LNCaP clone FGC (cell line): ENCODE measurements around the gene SAFB2.

Experiments used
- DNase-seq: peaks from one replicate; pipeline ENCODE4 v3.0.0-alpha.2; 2011; ENCODE audit warnings: low read depth
- H3K4me3 ChIP-seq: 2 replicates; pipeline ENCODE4 v1.5.1; 2011; ENCODE audit warnings: mild to moderate bottlenecking, low read depth, low read length, control low read depth
- CTCF ChIP-seq: IDR thresholded peaks from 2 replicates; pipeline ENCODE4 v1.5.1; 2012; ENCODE audit warnings: mild to moderate bottlenecking; ENCODE audit not compliant: control insufficient read depth, insufficient read depth; ENCODE audit errors: extremely low read depth

Gene SAFB2

GRCh38 chr19:5563008-5563431 lies 59.6 kb downstream of the SAFB2 start:
- TF ChIP-seq CTCF: no peak
- DNase-seq: no peak
- no peak overlapping the region for H3K4me3 ChIP-seq

DNA sequence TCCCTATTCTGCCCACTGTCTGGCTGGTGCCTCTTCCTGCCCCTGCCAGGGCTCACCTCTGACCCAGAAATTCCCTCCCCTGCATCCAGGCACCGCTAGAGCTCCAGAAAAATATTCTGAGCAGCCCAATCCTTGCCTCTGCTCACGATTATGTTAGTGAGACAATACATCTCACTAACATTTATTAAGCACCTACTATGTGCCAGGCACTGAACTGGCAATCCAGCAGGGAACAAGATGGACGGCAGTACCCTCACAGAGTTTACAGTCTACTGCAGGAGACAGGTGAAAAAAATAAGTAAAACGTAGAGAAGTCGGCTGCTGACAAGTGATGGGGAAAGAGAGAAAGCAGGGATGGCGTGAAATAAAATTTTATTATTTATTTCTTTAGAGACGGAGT lies 60.3 kb downstream of the SAFB2 start:
- no peak overlapping the region for H3K4me3 ChIP-seq
- no peak for DNase-seq
- TF ChIP-seq CTCF: no peak

GRCh38 chr19:5561559-5561958 lies 61.0 kb downstream of the SAFB2 start:
- no peak overlapping the region for H3K4me3 ChIP-seq
- DNase-seq: no peak
- peak; percentile 24; the same call in 1 of the 2 replicates for TF ChIP-seq CTCF

- no peak for TF ChIP-seq CTCF
- no peak overlapping the region for H3K4me3 ChIP-seq
- no peak for DNase-seq
Observed at GRCh38 chr19:5560156-5560555, 62.4 kb downstream of the SAFB2 start.

DNA sequence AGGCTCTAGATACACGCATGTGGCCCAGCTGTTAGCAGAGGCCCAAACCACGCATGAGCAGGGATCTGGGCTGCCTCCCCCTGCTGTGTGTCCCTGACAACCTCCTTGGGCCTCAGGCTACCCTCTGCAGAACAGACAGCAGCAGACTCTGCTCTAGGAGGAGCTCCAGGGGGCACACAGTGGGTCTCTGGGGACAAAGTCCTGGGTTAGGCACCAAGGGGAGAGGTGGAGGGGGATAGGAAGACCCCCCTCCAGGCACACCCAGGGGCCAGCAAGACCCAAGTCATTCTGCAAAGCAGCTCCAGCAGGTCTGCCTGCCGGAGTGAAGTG lies 62.8 kb downstream of the SAFB2 start:
- no peak for DNase-seq
- no peak for TF ChIP-seq CTCF
- no peak overlapping the region for H3K4me3 ChIP-seq

DNA sequence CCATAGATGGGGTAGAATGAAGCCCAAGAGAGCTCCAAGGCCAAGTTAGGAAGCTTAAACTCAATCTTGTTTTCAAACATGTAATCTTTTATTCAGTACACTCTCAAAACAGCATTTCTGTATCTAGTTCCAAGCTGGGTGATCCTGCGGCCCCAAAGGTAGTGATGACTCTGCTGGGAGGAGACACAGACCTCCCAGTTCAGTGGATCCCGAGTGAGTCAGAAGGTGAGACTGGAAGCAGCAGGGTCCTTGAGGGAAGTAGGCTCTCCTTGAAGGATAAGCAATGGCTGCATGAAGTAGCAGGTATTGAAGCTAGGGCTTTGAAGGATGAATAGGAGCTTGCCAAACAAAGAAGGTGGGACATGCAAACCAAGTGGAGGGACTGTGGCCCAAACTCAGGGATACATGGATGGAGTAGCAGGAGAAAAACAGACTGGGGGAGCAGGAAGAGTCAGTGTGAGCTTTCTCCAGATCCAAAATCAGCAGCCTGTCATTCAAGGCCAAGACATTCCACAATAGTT lies 64.4 kb downstream of the SAFB2 start:
- DNase-seq: no peak
- no peak overlapping the region for H3K4me3 ChIP-seq
- no peak for TF ChIP-seq CTCF

GRCh38 chr19:5557691-5558090 lies 64.9 kb downstream of the SAFB2 start:
- no peak for DNase-seq
- no peak overlapping the region for H3K4me3 ChIP-seq
- TF ChIP-seq CTCF: no peak
